Right lobe of liver (tissue), 4 donors: Measurements from ENCODE around the gene NOXO1.

Experiments used
- CTCF ChIP-seq, 4 donors: fragments of 200-600 bp in 3 of 4; fragments of 450-650 bp in 1 of 4; IDR thresholded peaks; one replicate each; pipeline versions ENCODE4 v1.5.1 to v1.8.0; 2016 to 2022; ENCODE audit warnings: antibody characterized with exemption in 4 of 4, mild to moderate bottlenecking in 2 of 4
- POLR2A ChIP-seq: fragments of 450-650 bp; IDR thresholded peaks from one replicate; pipeline ENCODE4 v1.6.1; 2017; ENCODE audit warnings: antibody characterized with exemption, mild to moderate bottlenecking
- donor health status: DM: no; HTN: no; CAD: no.
- donor health status: DM: no; HTN: no; CAD: no.
- donor health status: DM: no; HTN: yes; CAD: no.

- TF ChIP-seq CTCF (IDR thresholded peaks at IDR 0.05) (no peak), POLR2A (no peak)
Measured at GRCh38 chr16:2007081-2007836, 26.0 kb upstream of the NOXO1 start.
